Measurements from ENCODE around the gene DAP.

GRCh38 chr5:10631316-10631996 is 129.6 kb downstream of the DAP start:
- TF ChIP-seq CTCF (IDR thresholded peaks at IDR 0.05) (no peak), POLR2AphosphoS5 (IDR thresholded peaks at IDR 0.05; ENCODE audit: low read depth, low read length) (no peak), REST (IDR thresholded peaks at IDR 0.05; ENCODE audit: insufficient read depth in 1 of 2, low read depth in 2 of 2, low read length in 1 of 2) (no peak)
